GM12865 (cell line): ENCODE results near the gene KCNA1.

Experiments used
- DNase-seq: peaks from one replicate; pipeline ENCODE4 v3.0.0; 2010; ENCODE audit warnings: low read depth
- H3K4me3 ChIP-seq: 2 replicates; pipeline ENCODE4 v1.5.1; 2011; ENCODE audit warnings: mild to moderate bottlenecking, low read depth, low read length, control low read depth
- TF ChIP-seq, protein P1 (sequence below): IDR thresholded peaks from 2 replicates; pipeline ENCODE4 v1.5.1; 2011; ENCODE audit warnings: low read length, control low read depth, low read depth, inconsistent platforms; ENCODE audit not compliant: insufficient read depth; ENCODE audit errors: missing control alignments

KCNA1 gene

DNA sequence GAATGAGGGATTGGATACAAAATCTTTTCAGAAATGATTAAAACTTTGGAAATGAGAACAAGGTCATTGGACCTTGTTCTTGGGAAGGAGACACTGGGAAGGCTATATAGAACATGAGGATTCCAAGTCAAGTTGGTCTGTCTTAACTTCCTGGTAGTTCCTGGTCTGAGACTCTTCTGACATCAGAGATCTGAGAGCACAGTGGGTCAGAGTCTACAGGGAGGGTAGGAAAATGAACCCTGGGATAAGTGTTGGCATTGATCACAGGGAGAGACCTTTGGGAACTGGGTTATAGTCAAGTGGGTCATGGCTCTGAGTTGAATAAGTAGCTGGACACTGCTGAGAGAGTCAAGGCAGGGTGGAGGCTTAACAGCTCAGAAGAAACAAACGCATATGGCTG lies 17.3 kb upstream of the KCNA1 start:
- H3K4me3 ChIP-seq = no peak overlapping the region
- DNase-seq = no peak
- TF ChIP-seq, protein P1, sequence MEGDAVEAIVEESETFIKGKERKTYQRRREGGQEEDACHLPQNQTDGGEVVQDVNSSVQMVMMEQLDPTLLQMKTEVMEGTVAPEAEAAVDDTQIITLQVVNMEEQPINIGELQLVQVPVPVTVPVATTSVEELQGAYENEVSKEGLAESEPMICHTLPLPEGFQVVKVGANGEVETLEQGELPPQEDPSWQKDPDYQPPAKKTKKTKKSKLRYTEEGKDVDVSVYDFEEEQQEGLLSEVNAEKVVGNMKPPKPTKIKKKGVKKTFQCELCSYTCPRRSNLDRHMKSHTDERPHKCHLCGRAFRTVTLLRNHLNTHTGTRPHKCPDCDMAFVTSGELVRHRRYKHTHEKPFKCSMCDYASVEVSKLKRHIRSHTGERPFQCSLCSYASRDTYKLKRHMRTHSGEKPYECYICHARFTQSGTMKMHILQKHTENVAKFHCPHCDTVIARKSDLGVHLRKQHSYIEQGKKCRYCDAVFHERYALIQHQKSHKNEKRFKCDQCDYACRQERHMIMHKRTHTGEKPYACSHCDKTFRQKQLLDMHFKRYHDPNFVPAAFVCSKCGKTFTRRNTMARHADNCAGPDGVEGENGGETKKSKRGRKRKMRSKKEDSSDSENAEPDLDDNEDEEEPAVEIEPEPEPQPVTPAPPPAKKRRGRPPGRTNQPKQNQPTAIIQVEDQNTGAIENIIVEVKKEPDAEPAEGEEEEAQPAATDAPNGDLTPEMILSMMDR = no peak

GRCh38 chr12:4894019-4894418 lies 15.7 kb upstream of the KCNA1 start:
- TF ChIP-seq, protein P1 = no peak
- no peak for DNase-seq
- no peak overlapping the region for H3K4me3 ChIP-seq

DNA sequence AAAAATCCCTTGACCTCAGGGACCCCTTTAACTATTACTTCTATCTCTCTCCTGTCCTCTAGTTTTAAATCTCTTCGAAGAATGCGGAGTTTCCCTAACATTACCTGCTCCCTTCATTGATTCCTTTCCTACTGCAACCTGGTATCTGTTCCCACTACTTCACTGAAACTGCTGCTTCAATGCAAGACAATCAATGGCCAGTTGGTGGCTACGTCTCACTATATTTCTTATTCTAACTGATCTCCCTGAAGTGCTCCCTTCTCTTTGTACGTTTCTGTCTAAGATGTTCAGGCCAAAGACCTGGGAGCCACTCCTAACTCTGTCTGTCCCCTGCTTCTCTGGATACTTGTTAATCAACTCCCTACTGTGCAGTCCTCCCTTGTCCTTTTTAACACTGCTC lies 10.3 kb upstream of the KCNA1 start:
- no peak overlapping the region for H3K4me3 ChIP-seq
- peak; percentile 48 for DNase-seq
- TF ChIP-seq, protein P1 = no peak

DNA sequence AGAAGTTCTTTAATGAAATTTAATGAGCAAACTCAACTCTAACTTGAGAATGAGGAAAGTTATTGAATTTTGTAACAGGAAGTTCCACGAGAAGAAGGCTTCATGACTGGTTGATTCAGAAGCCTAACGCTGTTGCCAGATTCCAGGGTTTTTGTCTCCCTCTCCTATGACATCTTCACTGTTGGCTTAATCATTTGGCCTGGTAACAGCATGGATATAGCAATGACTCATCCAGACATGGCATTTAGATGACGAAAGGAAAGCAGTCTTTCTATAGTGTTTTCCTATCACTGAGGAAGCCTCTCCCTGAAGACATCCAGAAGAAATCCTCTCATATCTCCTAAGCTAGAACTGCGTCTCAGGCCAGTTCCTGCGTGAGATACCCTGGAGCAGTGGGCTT lies 9.4 kb upstream of the KCNA1 start:
- no peak overlapping the region for H3K4me3 ChIP-seq
- DNase-seq = no peak
- TF ChIP-seq, protein P1 = no peak

- no peak for DNase-seq
- H3K4me3 ChIP-seq = no peak overlapping the region
- TF ChIP-seq, protein P1 = no peak
Observed at GRCh38 chr12:4905316-4905715, 4.4 kb upstream of the KCNA1 start.

DNA sequence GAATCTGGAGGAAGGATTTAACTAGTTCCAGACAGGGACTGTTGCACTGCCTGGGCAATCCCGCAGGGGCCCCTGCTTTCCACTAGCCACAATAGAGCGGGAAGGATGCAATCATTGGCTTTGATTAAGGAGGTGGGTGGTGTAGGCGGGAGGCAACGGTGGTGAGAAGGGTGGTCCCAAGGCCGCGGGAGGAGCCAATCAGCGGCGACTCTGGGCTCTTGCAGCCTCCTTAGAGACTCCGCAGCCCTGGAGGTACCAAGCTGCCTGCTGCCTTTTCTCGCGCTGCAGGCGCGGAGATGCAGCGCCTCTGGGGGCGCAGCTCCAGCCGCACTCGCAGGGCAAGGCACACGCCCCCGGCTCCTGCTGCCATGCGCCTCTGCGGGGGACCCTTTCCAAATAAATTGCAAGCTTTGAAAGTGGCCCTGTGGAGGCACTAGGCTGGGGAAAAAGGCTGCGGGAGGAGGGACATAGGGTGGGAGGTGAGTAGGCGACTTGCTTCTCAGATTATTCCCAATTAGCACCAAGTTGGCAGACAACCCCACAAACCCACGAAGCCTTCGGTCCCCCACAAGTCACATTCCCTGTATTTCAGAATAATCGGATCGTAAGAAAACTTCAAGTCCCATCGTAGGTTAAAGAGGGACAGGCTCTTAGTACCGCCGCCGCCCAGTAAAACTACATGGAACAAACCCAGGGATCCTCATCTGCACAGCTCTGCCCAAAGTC lies 858 bp upstream of the KCNA1 start:
- TF ChIP-seq, protein P1 = peak; percentile 40
- peak; percentile 46 for DNase-seq
- H3K4me3 ChIP-seq = peak overlapping the region; percentile 49

DNA sequence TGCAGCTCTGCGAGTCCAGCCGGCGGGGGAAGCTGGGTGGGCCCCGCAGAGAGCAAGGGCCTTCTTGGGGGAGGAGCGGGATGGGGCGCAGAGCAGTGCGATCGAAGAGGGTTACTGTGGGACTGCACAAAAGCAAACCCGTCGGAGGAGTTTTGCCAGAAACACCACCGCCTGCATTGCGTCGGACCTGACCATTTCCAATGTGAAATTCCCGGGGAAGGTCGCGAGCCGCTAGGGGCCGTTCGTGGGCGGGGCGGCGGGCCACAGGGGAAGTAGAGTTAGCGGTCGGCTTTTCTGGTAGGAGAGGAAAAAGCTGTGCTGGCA lies 333 bp upstream of the KCNA1 start:
- peak overlapping the region; percentile 49 for H3K4me3 ChIP-seq
- TF ChIP-seq, protein P1 = no peak
- no peak for DNase-seq
